Fibroblast of mammary gland (primary cell): ENCODE data around the gene DUSP6.
A peak's percentile ranks its signal among the peaks of the same experiment; 100 is the strongest.

Experiments used
- DNase-seq: peaks from one replicate; pipeline ENCODE4 v3.0.0-alpha.2; 2010; ENCODE audit warnings: low read depth
- H3K4me3 ChIP-seq: 2 replicates; pipeline ENCODE4 v1.5.1; 2011; ENCODE audit warnings: low read depth, mild to moderate bottlenecking, low read length, moderate library complexity; ENCODE audit not compliant: control insufficient read depth
- TF ChIP-seq, protein P1 (sequence below): conservative IDR thresholded peaks from 2 replicates; pipeline ENCODE4 v1.5.1; 2011; ENCODE audit warnings: low read depth, low read length, inconsistent platforms; ENCODE audit not compliant: control insufficient read depth, insufficient read depth

DUSP6 gene

GRCh38 chr12:89373763-89374572, 21.7 kb upstream of the DUSP6 start:
- TF ChIP-seq, protein P1, sequence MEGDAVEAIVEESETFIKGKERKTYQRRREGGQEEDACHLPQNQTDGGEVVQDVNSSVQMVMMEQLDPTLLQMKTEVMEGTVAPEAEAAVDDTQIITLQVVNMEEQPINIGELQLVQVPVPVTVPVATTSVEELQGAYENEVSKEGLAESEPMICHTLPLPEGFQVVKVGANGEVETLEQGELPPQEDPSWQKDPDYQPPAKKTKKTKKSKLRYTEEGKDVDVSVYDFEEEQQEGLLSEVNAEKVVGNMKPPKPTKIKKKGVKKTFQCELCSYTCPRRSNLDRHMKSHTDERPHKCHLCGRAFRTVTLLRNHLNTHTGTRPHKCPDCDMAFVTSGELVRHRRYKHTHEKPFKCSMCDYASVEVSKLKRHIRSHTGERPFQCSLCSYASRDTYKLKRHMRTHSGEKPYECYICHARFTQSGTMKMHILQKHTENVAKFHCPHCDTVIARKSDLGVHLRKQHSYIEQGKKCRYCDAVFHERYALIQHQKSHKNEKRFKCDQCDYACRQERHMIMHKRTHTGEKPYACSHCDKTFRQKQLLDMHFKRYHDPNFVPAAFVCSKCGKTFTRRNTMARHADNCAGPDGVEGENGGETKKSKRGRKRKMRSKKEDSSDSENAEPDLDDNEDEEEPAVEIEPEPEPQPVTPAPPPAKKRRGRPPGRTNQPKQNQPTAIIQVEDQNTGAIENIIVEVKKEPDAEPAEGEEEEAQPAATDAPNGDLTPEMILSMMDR, result no peak
- peak; percentile 82 for DNase-seq

DNA sequence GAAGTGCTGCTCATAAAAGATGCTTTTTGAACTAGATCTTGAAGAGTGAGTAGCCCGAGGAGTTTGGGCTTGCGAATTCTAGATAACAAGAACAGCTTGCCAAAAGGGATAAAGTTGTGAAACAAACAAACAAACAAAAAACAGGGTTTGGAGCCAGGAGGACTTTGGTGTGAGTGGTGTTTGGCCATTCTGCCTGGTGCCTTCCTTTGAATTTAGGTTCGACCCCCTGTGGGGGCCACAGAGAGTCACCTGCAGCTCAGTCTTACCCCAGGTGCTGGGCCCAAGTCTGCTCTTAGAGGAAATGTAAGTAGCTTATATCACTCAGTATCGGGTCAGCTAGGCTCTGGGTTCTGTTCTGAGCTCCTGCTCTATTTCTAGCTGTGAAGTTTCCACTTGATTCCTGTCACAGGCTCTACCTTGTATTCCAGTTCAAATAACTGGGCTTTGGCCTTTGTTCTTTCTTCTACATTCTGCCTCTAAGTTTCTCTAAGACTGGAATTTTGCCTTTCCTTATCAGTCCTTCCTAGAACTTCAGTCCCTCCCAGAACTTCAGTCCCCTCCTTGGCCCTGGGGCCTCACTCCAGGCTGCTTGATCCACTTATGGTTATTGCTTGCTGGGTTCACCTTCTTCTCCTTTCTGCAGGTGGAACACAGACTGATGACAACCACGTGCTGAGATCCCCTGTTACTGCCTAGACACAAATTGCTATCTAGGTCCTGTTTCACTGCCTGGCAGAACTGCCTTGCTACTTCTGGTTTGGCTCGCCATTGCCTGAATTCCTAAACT, 20.5 kb upstream of the DUSP6 start:
- no peak for DNase-seq
- TF ChIP-seq, protein P1, result no peak
- H3K4me3 ChIP-seq, result no peak overlapping the region

More at GRCh38 chr12:89373763-89374572, 21.7 kb upstream of the DUSP6 start:
- no peak overlapping the region for H3K4me3 ChIP-seq

GRCh38 chr12:89370850-89371249, 18.5 kb upstream of the DUSP6 start:
- DNase-seq, result peak; percentile 65
- H3K4me3 ChIP-seq, result no peak overlapping the region
- TF ChIP-seq, protein P1, result no peak

DNA sequence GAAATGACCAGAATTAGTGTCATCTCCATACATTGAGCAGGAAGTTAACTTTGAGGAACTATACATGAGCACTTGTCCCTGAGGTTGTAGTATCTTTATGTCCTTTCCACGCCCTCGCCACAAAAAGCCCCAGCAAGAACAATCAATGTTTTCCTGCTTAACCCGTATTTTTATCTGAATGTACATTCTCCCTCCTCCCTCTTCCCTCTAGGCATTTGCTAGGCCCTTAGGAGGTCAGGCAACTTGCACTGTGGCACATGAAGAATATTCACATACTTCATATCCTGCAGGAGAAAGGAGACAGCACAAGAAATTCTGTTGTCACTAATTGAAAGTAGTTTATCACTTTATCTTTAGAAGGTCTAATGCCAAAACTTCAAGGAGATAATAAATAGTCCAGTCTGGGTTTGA, 18.1 kb upstream of the DUSP6 start:
- H3K4me3 ChIP-seq, result no peak overlapping the region
- no peak for DNase-seq
- TF ChIP-seq, protein P1, result no peak

DNA sequence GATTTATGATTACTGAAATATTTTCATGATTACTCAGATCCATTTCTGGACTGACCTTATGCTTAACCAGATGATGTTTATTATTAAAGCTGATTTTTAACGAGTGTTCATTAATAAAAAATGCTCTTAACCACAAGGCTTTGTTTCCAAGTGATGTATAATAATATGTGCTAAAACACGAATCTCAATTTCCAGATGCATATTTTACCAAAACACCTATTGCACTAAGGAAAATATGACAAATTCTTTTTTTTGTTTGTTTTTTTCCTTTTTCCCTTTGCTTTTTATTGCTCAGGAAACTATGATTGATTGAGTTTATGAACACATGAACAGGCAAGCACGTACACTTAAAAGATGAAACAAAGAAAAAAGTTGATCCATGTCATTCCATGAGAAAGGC, 16.9 kb upstream of the DUSP6 start:
- H3K4me3 ChIP-seq, result no peak overlapping the region
- no peak for DNase-seq
- TF ChIP-seq, protein P1, result no peak

DNA sequence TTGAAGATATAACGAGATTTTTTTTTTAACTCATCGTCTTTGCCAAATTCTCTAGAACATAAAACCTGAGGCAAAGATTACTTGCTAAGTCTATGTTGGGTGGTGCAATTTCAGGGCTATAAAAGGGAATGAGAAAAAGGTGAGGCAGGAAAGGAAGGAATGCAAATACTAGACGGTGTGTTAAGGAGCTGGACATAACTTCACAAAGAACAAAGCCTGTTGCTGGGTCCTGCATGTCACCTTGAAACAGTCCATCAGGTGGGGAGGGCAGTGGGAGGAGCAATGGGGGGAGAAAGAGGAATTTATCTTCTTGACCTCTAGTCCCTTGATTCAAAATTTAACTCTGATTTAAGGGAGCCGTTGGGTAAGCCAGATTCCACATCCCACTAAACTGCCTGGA, 16.1 kb upstream of the DUSP6 start:
- TF ChIP-seq, protein P1, result no peak
- H3K4me3 ChIP-seq, result no peak overlapping the region
- no peak for DNase-seq
